NCI-H2196 (cell line): ENCODE results near the gene GSTA2.
"Not testable (repeated sequence)": the region's sequence is repeated elsewhere in the genome, so short reads cannot be mapped to it uniquely, and the experiment has no call there.

ENCODE experiments used
- DNase-seq: peaks from one replicate; lab custom pipeline; 2025; ENCODE audit not compliant: unreplicated experiment; lab: John Stamatoyannopoulos, UW

The GSTA2 gene

DNA sequence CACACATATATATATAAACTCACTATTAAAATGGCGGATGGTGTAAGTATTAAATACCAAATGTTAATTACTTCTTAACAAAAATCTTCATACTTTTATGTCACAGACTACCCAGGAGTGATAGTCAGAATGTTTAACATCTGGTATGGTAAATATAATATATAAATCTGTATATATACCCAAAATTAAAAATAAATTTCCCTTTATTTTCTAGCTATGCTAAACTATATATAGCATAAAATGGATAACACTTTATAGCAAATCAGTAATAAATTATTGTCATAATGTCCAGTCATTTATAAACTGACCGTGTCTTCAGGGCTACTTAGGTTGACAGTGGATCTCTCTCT, 37.1 kb downstream of the GSTA2 start:
- DNase-seq: no peak

DNA sequence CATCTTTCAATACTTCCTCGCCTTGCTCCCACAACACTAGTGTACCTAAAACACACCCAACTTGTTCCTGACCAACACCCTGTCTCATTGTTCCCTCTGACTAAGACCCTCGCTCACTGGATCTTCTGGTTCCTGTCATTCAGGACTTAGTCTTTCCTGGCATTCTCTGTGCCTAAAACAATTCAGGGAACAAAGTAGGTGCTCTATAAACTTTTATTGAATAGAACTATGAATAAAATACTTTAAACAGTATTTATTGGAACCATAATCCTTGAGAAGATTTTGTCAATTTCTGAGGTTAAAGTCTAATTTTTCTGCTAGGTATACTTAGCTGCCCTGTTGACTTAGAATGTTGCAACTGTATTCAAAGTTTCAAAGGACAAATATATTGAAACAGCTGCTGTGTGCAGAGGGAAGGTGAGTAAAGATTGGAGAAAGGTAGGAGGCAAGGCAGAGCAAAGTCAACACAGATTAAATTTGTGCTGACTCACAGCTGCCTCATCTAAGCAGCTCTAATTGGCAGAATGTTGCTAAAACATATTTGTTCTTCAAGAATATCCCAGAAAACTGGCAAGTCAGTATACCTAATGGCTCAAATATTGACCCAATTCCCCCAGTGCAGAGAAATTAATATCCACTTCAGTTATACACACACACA, 37.6 kb downstream of the GSTA2 start:
- peak; percentile 55 for DNase-seq

DNA sequence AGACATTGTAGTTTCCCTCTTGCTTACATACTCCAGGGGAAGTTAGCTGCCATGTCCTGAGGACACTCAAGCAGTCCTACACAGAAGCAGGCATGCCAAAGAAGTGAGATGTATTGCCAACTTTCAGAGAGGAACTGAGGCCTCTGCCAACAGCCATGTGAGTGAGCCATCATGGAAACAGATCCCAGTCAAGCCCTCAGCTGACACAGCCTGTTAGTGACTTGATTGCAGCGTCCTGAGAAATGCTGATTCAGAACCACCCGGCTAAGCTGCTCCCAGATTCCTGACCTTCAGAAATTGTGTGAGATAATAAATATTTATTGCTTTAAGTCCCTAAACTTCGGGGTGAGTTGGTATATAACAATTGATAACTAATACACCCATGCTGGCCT, 38.1 kb downstream of the GSTA2 start:
- DNase-seq: peak; percentile 17

DNA sequence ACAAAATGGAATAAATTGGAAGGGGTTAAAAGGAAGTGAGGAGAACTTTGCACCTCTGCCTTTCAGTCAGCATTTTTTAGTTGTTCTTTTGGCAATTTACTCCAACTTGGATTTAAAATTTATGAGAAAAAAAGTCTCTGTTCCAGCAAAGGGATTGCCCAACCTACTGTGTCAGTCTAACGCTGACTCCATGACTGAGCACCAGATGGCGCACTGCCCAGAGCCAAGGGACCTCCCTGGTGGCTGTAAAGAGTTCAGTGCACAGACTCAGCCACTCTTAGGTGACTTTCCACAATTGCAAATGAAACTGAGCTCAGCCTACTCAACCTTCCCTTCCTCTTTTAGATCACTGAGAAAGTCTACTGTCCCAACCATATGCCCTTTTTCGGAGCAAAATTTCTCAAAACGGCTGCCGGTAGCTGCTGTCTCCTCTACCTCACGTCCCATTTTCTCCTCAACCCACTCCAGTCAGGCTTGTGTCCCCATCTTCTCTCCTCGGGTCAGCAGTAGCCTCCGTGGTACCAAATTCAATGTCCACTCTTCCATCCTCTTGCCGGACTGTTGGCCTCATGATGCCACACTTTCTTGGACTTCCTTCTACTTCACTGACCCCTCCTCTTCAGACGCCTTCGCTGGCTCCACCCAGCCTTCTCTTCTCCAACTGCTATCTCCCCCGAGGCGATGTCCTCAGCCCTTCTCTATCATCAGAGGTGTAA, 38.7 kb downstream of the GSTA2 start:
- DNase-seq: peak; percentile 72

DNA sequence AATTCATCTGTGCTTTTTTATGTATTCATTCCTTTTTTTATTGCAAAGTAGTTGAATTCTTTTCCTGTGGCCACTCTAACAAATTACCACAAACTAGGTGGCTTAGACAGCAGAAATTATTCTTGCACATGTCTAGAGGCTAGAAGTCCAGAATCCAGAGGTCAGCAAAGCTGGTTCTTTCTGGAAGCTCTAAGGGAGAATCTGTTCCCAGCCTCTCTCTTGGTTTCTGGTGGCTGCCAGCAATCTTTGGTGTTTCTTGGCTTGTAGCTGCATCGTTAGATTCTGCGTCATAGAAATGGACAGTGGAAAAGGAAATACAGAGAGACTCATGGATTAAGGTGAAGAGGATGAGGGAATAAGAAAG, 39.3 kb downstream of the GSTA2 start:
- DNase-seq: no peak

DNA sequence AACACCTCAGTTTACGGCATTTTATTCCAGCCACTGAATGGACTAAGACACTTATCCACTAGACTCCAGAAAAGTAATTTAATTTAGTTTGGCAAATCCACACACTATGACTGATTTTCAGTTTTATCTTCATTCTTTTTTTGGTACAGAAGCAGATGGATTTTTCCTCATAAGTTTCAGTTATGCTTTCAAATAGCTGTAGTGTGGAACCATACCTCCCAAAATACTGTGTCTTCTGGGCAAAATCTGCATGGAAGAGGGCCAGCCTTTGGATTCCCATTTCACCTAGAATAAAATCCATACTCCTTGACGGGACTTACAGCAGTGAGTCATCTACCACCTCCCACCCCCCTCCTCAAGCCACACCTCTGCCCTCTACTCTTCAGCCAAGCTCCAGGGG, 43.0 kb downstream of the GSTA2 start:
- no peak for DNase-seq

DNA sequence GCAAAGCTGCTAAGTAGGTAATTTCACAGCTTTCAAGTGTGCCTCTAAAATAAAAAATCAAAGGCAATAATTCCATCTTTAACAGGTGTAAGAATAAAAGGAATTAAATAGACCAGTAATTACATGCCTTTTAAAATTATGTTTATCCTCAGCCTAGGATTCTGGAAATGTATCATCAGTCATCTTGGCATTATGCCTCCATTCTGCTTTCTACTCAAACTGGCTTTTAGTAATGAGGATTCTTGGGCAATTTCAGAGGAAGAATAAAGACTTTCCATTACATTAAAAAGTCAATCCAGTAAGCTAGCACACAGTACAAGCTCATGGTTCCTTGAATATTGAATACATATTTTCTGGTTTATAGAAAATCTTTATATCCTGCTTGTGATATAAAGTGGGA, 44.7 kb downstream of the GSTA2 start:
- no peak for DNase-seq

DNA sequence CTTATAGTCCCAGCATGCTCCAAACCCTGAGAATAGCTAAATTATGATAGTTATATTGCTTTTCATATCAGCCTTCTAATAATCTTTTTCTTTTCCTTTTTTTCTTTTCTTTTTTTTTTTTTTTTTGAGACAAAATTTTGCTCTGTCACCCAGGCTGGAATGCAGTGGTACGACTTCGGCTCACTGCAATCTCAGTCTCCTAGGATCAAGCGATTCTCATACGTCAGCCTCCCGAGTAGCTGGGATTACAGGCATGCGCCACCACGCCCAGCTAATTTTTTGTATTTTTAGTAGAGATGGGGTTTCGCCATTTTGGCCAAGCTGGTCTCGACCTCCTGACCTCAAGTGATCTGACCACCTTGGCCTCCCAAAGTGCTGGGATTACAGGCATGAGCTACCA, 48.5 kb downstream of the GSTA2 start:
- DNase-seq: not testable (repeated sequence)

DNA sequence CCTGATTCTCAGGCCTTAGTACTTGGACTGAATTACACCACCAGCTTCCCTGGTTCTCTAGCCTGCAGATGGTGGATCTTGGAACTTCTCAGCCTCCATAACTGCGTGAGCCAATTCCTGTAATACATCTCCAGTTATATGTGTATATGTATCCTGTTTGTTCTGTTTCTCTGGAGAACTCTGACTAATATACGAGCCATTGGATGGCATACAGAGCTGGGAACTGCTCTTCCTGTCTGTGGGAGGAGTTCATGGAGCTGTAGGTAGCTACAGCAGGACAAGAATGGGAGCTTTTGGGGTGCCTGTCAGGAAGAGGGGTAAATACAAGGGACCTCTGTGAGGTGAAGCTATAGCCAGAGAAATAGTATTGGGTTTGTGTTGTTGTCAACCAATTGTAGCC, 51.1 kb downstream of the GSTA2 start:
- DNase-seq: no peak

DNA sequence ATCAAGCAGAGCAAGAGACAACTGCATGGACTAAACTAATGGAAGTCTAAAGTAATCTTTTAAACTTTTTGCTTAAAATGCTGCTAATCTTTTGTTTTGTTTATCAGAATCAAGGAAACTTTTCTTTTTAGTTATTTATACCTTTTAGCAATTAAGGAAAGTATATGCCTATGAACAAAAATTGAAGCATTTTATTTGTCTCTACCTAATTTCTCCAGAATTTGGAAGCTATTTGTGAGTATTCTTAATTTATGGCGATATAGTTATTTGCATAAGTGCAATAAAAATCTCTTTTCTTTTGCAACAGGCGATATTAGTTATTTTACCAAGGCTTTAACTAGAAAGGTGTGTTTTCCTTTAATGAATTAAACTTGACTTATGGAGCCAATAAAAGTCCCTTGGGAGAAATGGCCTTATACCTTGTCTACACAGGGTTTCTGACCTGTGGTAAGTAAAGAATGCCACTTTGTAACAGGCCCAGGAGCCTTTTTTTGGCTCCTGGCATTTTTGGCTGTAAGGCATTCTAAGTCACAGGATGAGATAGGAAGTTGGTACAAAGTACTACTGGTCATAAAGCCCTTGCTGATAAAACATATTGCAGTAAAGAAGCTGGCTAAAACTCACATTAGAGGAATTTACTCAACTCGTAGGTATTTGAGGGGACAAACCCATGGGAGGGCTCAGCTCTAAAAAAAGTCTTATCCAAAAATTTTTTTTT, 55.2 kb downstream of the GSTA2 start:
- DNase-seq: no peak

DNA sequence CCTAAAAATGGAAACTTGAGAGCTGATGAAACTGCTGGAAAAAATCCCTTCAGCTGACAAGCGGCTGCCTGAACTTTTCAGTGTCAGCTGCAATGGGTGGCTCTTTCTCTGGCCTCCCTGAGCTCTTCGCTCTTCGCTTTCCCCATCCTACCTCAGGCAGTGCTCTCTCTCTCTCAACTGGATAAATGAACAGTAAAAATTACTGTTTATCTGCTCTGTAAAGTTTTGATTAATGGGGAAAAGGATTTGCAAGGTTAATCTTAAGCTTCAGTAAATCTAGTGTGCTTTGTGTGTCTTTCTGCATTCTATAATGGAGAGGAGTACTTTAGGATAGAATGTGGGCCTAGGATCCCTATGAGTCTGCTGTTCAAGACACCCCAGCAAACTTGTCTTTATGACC, 57.3 kb downstream of the GSTA2 start:
- DNase-seq: no peak

DNA sequence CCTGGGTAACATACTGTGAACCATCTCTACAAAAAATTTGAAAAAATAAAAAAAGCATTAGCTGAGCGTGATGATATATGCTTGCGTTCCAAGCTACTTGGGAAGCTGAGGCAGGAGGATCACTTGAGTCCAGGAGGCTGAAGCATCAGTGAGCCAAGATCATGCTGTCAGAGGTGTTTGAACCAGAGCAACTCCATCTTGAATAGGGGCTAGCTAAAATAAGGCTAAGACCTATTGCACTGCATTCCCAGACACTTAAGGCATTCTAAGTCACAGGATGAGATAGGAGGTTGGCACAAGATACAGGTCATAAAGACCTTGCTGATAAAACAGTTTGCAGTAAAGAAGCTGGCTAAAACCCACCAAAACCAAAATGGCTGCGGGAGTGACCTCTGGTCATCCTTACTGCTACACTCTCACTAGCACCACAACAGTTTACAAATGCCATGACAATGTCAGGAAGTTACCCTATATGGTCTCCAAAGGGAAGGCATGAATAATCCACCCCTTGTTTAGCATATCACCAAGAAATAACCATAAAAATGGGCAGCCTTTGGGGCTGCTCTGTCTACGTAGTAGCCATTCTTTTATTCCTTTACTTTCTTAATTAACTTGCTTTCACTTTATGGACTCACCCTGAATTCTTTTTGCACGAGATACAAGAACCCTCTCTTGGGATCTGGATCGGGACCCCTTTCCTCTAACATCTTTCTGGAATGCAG, 58.3 kb downstream of the GSTA2 start:
- DNase-seq: not testable (repeated sequence)

DNA sequence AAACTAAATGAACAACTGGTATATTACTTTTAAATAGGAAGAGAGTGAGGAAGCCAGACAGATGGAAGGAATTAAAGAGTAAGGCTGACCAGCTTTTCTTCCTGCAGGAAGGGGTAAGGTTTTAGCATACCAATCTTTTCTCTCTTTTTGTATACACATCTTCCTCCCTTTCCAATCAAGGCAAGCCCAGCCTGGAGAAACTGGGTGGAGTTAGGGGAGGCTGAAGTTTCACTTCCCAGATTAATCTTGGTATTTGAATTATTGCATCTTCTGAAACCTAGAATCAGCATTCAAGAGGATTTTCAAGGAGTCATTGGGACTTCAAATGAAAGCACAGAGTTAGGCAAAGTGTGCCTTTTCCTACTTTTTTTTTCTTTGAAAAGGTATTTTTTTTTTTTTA, 59.2 kb downstream of the GSTA2 start:
- no peak for DNase-seq
